Liver (tissue), 9 donors: ENCODE data around the gene P2RY6. TPM values are rescaled to one million over a fixed set of nuclear protein-coding genes. Genes with fewer than 3 reads are reported as not detected.

Source experiments
- DNase-seq: peaks from one replicate; pipeline ENCODE4 v3.0.0-alpha.2; 2017; ENCODE audit warnings: low spot score
- H3K27ac ChIP-seq, 2 donors: one replicate each; pipeline ENCODE4 v1.7.0; 2013; ENCODE audit warnings: inconsistent platforms in 2 of 2, low read length in 2 of 2, control low read depth in 1 of 2, low read depth in 1 of 2, mild to moderate bottlenecking in 1 of 2
- H3K27me3 ChIP-seq, 4 donors: one replicate each; pipeline versions ENCODE4 v1.6.1 to v1.7.0; 2013; ENCODE audit warnings: low read length in 3 of 4, inconsistent platforms in 1 of 4, mild to moderate bottlenecking in 1 of 4, moderate library complexity in 1 of 4; ENCODE audit not compliant: control insufficient read depth in 4 of 4, insufficient read depth in 4 of 4
- H3K36me3 ChIP-seq, 4 donors: one replicate each; pipeline versions ENCODE4 v1.6.1 to v1.7.0; 2013; ENCODE audit warnings: low read length in 3 of 4, mild to moderate bottlenecking in 3 of 4, low read depth in 1 of 4, moderate library complexity in 1 of 4; ENCODE audit not compliant: control insufficient read depth in 4 of 4, insufficient read depth in 3 of 4
- H3K4me1 ChIP-seq, 4 donors: one replicate each; pipeline versions ENCODE4 v1.6.1 to v1.7.0; 2013; ENCODE audit warnings: low read length in 3 of 4, mild to moderate bottlenecking in 3 of 4, moderate library complexity in 1 of 4; ENCODE audit not compliant: control insufficient read depth in 4 of 4, insufficient read depth in 4 of 4
- H3K4me3 ChIP-seq, 3 donors: one replicate each; pipeline versions ENCODE4 v1.6.1 to v1.7.0; 2013; ENCODE audit warnings: low read length in 3 of 3, control low read depth in 1 of 3, low read depth in 1 of 3, mild to moderate bottlenecking in 1 of 3
- H3K9ac ChIP-seq, 2 donors: one replicate each; pipeline ENCODE4 v1.7.0; 2013; ENCODE audit warnings: low read length in 2 of 2, mild to moderate bottlenecking in 2 of 2, moderate library complexity in 2 of 2, control low read depth in 1 of 2, low read depth in 1 of 2
- H3K9me3 ChIP-seq, 4 donors: one replicate each; pipeline versions ENCODE4 v1.6.1 to v1.7.0; 2013; ENCODE audit warnings: low read length in 3 of 4; ENCODE audit not compliant: control insufficient read depth in 4 of 4
- EGR1 ChIP-seq, 2 donors: IDR thresholded peaks; 2 replicates each; pipeline ENCODE4 v1.6.1; 2016 to 2018; ENCODE audit warnings: antibody characterized with exemption in 2 of 2, low read depth in 2 of 2
- FOXA1 ChIP-seq: IDR thresholded peaks from 2 replicates; pipeline ENCODE4 v1.6.1; 2016; ENCODE audit warnings: antibody characterized with exemption
- GABPA ChIP-seq, 2 donors: IDR thresholded peaks in 1 of 2; conservative IDR thresholded peaks in 1 of 2; 2 replicates each; pipeline ENCODE4 v1.6.1; 2016; ENCODE audit warnings: antibody characterized with exemption in 2 of 2, mild to moderate bottlenecking in 1 of 2, moderate library complexity in 1 of 2
- HNF4A ChIP-seq, 2 donors: conservative IDR thresholded peaks; 2 replicates each; pipeline ENCODE4 v1.6.1; 2016; ENCODE audit warnings: antibody characterized with exemption in 2 of 2, mild to moderate bottlenecking in 2 of 2
- HNF4G ChIP-seq: IDR thresholded peaks from 2 replicates; pipeline ENCODE4 v1.6.1; 2016; ENCODE audit warnings: antibody characterized with exemption
- JUND ChIP-seq, 2 donors: IDR thresholded peaks; 2 replicates each; pipeline ENCODE4 v1.6.1; 2016; ENCODE audit warnings: antibody characterized with exemption in 2 of 2
- RXRA ChIP-seq, 2 donors: IDR thresholded peaks; 2 replicates each; pipeline ENCODE4 v1.6.1; 2017 to 2018; ENCODE audit warnings: antibody characterized with exemption in 2 of 2, mild to moderate bottlenecking in 1 of 2
- SP1 ChIP-seq: IDR thresholded peaks from 2 replicates; pipeline ENCODE4 v1.6.1; 2018; ENCODE audit warnings: antibody characterized with exemption, mild to moderate bottlenecking
- TAF1 ChIP-seq: conservative IDR thresholded peaks from 2 replicates; pipeline ENCODE4 v1.6.1; 2016; ENCODE audit warnings: antibody characterized with exemption, mild to moderate bottlenecking
- WGBS: extraction: QIAGEN DNeasy Blood & Tissue Kit; methylation state at CpG from one replicate; pipeline ENCODE4 v1.1.7; 2013; 5-methylcytosine and 5-hydroxymethylcytosine counted together
- polyA plus RNA-seq, 2 donors: library from polyadenylated mRNA; stranded (reverse) in 1 of 2; unstranded in 1 of 2; fragments of 200-250 nt in 1 of 2; fragments of >200 nt in 1 of 2; fragmentation: Nextera tagmentation in 1 of 2; extraction: Ambion mirVana in 1 of 2; gene quantifications; one replicate each; pipeline versions ENCODE4 v1.2.1 to v1.2.3, GENCODE V29; 2013 to 2015
- total RNA-seq, 2 donors: library from RNA; depleted of rRNA; stranded (reverse); fragments of >200 nt; gene quantifications; one replicate each; pipeline ENCODE4 v1.2.3, GENCODE V29; 2014
- TF ChIP-seq, protein P1 (sequence below): IDR thresholded peaks from 2 replicates; pipeline ENCODE4 v1.6.1; 2016; ENCODE audit warnings: antibody characterized with exemption
- TF ChIP-seq, protein P2 (sequence below): IDR thresholded peaks from 2 replicates; pipeline ENCODE4 v1.6.1; 2016; ENCODE audit warnings: antibody characterized with exemption
- TF ChIP-seq, protein P3 (sequence below): fragments of 150-350 bp; IDR thresholded peaks from 2 replicates; pipeline ENCODE4 v1.5.1; 2017; ENCODE audit warnings: improper control_type of control experiment, low read depth, low read length; ENCODE audit not compliant: missing input control
- TF ChIP-seq, protein P4 (sequence below): IDR thresholded peaks from 2 replicates; pipeline ENCODE4 v1.6.1; 2016; ENCODE audit warnings: antibody characterized with exemption, mild to moderate bottlenecking
- donor health status: healthy.
- donor health status: healthy.
- donor health status: healthy.
- donor health status: healthy.
- donor health status: healthy.

The P2RY6 gene, protein sequence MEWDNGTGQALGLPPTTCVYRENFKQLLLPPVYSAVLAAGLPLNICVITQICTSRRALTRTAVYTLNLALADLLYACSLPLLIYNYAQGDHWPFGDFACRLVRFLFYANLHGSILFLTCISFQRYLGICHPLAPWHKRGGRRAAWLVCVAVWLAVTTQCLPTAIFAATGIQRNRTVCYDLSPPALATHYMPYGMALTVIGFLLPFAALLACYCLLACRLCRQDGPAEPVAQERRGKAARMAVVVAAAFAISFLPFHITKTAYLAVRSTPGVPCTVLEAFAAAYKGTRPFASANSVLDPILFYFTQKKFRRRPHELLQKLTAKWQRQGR
- total RNA-seq (under 1 TPM; 0.59 to 0.98 TPM), polyA plus RNA-seq (1 to 10 TPM in 1 of 2 donors, under 1 TPM in 1; 0.21 to 1.3 TPM)

DNA sequence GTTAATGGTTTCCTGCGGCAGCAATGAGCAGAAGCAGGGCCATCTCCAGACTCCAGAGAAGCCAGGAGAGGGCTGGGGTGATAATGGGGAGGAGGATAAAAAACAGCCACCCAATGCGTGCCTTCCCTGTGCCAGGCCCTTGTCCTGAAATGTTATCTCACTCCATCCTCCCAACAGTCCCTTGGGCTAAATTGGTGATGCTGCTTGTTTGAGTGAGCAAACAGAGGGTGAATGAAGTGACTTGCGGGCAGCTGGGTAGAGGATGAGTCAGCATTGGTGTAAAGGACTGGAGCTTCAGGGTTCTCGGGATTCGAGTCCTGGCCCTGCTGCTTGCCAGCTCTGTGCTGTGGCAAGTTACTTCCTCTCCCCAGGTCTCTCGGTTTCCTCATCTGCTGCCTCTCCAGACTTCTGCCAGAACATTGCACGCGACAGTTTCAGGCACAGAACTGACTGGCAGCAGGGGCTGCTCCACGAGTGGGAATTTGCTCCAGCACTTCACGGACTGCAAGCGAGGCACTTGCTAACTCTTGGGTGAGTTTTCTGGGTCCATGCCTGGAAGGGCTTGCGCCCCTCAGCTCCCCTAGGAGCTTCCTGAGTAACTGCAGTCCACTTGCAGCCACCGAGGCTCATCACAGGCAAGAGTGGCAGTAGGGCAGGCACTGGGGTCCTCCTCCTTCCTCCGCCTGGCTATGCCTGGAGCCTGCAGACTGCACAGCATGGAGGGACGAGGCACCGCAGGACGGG lies at the start of gene P2RY6:
TSS of gene P2RY6 (plus strand) at position 403 of the 744 bp plus-strand sequence. CDS start 24,181 bp downstream, outside the sequence.
- no peak for DNase-seq
- no peaks in the 10 kb centered on the region for H3K4me1 ChIP-seq
- H3K36me3 ChIP-seq = no peaks in the 10 kb centered on the region
- no peaks in the 10 kb centered on the region for H3K27me3 ChIP-seq
- no peak within 1 kb of the TSS for H3K9ac ChIP-seq
- TF ChIP-seq FOXA1 = no peak
- no peak within 1 kb of the TSS for H3K4me3 ChIP-seq
- WGBS = 88% methylated on average over 17 of the region's 17 CpGs
- no peak within 1 kb of the TSS for H3K27ac ChIP-seq
- no peaks in the 10 kb centered on the region for H3K9me3 ChIP-seq

DNA sequence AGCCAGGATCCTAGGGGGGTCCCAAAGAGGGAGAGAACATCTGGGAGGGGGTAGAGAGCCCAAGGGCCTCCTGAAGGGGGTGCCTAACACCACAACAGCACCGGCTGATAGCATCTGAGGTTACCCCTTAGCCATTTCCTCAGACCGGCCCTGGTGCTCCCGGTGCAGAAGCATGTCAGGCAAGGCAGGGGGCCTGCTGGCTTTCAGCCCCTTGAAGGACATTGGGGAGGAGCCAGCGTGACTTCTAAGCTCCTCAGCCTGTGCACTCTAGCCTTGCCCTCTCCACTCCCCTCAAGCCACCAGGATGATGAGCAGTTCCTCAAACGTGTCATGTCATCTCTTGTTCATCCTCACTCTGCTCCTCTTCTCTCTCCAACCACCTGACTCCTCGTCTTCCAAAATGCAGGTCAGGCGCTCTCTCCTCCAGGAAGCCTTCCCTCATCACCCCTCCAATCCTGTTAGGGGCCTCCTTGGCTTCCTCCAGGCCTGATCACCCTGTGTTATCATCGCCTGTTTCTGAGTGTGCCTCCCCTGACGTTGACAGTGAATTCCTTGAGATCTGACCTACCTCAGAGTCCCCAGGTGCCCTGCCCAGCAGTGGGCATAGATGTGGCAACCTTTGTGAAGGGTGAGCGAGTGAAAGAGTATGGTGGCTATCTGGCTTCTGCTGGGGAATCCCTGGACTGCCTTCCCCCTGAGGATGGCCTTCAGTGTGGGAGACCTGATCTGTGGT lies 48.0 kb upstream of the P2RY6 start:
- Histone ChIP-seq H3K27me3 (no peaks in the 10 kb centered on the region), H3K9ac (no peak overlapping the region), H3K36me3 (no peaks in the 10 kb centered on the region), H3K27ac (no peak overlapping the region), H3K4me1 (peaks cover 0 to 15% (median 10%) of the 10 kb centered on the region in 4 donors), H3K4me3 (no peak overlapping the region), H3K9me3 (no peaks in the 10 kb centered on the region)
- no peak for DNase-seq
- 84% methylated on average over 10 of the region's 10 CpGs for WGBS
- no peak for TF ChIP-seq HNF4A (conservative IDR thresholded peaks at IDR 0.05)
- no peak for TF ChIP-seq JUND (IDR thresholded peaks at IDR 0.05)
- TF ChIP-seq EGR1 (IDR thresholded peaks at IDR 0.05; ENCODE audit: low read depth in 2 of 2) = no peak
- TF ChIP-seq, protein P1, sequence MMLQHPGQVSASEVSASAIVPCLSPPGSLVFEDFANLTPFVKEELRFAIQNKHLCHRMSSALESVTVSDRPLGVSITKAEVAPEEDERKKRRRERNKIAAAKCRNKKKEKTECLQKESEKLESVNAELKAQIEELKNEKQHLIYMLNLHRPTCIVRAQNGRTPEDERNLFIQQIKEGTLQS = no peak
- no peak for TF ChIP-seq HNF4G
- TF ChIP-seq TAF1 = no peak
- TF ChIP-seq, protein P2, sequence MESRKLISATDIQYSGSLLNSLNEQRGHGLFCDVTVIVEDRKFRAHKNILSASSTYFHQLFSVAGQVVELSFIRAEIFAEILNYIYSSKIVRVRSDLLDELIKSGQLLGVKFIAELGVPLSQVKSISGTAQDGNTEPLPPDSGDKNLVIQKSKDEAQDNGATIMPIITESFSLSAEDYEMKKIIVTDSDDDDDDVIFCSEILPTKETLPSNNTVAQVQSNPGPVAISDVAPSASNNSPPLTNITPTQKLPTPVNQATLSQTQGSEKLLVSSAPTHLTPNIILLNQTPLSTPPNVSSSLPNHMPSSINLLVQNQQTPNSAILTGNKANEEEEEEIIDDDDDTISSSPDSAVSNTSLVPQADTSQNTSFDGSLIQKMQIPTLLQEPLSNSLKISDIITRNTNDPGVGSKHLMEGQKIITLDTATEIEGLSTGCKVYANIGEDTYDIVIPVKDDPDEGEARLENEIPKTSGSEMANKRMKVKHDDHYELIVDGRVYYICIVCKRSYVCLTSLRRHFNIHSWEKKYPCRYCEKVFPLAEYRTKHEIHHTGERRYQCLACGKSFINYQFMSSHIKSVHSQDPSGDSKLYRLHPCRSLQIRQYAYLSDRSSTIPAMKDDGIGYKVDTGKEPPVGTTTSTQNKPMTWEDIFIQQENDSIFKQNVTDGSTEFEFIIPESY = no peak
- no peak for TF ChIP-seq GABPA (IDR thresholded peaks at IDR 0.05 in 1 of 2, conservative IDR thresholded peaks at IDR 0.05 in 1 of 2)
- no peak for TF ChIP-seq RXRA (IDR thresholded peaks at IDR 0.05)

DNA sequence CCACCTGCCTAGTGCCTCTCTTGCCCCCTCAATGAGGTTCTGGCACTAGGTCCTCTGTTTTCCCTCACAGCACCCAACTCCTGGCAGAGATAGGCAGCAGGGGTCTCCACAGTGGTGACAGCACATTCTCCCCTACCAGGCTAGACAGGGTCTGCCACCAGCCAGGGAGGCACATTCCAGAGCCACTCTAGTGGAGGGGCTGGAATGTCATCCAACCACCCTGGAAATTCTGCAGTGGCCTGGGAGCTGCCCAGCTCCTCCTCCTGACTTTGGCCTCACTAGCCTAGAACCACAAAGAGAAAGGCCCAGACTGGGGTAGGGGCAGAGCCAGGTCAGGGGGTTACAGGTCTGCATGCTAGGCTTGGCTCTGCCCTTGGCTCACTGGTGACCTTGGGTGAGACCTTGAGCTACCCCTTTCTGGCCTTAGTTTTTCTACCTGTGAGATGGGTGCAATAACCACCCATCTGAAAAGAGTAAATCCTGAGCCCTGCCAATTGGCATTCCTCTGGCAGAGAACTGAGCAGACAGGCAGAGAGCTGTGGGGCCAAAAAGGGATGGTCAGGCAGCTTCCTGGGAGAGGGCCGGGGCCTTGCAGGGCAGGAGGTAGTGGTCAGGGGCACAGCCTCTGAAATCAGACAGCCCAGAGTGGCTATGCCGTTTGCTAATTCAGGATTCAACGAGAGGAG lies 47.0 kb upstream of the P2RY6 start:
- Histone ChIP-seq H3K9me3 (no peaks in the 10 kb centered on the region), H3K9ac (no peak overlapping the region), H3K4me3 (no peak overlapping the region), H3K27ac (no peak overlapping the region), H3K27me3 (no peaks in the 10 kb centered on the region), H3K36me3 (no peaks in the 10 kb centered on the region), H3K4me1 (peaks cover 0 to 12% (median 7%) of the 10 kb centered on the region in 4 donors)
- TF ChIP-seq, protein P3, sequence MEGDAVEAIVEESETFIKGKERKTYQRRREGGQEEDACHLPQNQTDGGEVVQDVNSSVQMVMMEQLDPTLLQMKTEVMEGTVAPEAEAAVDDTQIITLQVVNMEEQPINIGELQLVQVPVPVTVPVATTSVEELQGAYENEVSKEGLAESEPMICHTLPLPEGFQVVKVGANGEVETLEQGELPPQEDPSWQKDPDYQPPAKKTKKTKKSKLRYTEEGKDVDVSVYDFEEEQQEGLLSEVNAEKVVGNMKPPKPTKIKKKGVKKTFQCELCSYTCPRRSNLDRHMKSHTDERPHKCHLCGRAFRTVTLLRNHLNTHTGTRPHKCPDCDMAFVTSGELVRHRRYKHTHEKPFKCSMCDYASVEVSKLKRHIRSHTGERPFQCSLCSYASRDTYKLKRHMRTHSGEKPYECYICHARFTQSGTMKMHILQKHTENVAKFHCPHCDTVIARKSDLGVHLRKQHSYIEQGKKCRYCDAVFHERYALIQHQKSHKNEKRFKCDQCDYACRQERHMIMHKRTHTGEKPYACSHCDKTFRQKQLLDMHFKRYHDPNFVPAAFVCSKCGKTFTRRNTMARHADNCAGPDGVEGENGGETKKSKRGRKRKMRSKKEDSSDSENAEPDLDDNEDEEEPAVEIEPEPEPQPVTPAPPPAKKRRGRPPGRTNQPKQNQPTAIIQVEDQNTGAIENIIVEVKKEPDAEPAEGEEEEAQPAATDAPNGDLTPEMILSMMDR = no peak
- TF ChIP-seq, protein P4, sequence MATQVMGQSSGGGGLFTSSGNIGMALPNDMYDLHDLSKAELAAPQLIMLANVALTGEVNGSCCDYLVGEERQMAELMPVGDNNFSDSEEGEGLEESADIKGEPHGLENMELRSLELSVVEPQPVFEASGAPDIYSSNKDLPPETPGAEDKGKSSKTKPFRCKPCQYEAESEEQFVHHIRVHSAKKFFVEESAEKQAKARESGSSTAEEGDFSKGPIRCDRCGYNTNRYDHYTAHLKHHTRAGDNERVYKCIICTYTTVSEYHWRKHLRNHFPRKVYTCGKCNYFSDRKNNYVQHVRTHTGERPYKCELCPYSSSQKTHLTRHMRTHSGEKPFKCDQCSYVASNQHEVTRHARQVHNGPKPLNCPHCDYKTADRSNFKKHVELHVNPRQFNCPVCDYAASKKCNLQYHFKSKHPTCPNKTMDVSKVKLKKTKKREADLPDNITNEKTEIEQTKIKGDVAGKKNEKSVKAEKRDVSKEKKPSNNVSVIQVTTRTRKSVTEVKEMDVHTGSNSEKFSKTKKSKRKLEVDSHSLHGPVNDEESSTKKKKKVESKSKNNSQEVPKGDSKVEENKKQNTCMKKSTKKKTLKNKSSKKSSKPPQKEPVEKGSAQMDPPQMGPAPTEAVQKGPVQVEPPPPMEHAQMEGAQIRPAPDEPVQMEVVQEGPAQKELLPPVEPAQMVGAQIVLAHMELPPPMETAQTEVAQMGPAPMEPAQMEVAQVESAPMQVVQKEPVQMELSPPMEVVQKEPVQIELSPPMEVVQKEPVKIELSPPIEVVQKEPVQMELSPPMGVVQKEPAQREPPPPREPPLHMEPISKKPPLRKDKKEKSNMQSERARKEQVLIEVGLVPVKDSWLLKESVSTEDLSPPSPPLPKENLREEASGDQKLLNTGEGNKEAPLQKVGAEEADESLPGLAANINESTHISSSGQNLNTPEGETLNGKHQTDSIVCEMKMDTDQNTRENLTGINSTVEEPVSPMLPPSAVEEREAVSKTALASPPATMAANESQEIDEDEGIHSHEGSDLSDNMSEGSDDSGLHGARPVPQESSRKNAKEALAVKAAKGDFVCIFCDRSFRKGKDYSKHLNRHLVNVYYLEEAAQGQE = no peak
- TF ChIP-seq SP1 = no peak
- DNase-seq = no peak
- 67% methylated on average over 3 of the region's 3 CpGs for WGBS
